Right cardiac atrium (tissue), 5 donors: ENCODE results near the gene COX6A2. TPM values are rescaled to one million over a fixed set of nuclear protein-coding genes. Genes with fewer than 3 reads are reported as not detected.

Source experiments
- ATAC-seq, 2 donors: fragments of 200-7000 bp; cut with Tn5 transposase; one replicate each; pipeline versions ENCODE4 v1.8.0 to v1.9.1; 2020; ENCODE audit warnings: moderate library complexity in 2 of 2, mild to moderate bottlenecking in 1 of 2
- DNase-seq, 3 donors: peaks; one replicate each; pipeline ENCODE4 v3.0.0-alpha.2; 2020
- H3K27ac ChIP-seq: one replicate; pipeline ENCODE4 v1.5.1; 2013; ENCODE audit warnings: mild to moderate bottlenecking, low read length, control low read depth, moderate library complexity
- H3K27me3 ChIP-seq: one replicate; pipeline ENCODE4 v1.6.1; 2013; ENCODE audit not compliant: control insufficient read depth, insufficient read depth
- H3K4me1 ChIP-seq: one replicate; pipeline ENCODE4 v1.6.1; 2013; ENCODE audit warnings: low read length; ENCODE audit not compliant: control insufficient read depth, insufficient read depth
- H3K4me3 ChIP-seq: one replicate; pipeline ENCODE4 v1.5.1; 2013; ENCODE audit warnings: low read length, control low read depth
- H3K9me3 ChIP-seq: one replicate; pipeline ENCODE4 v1.6.1; 2013; ENCODE audit warnings: low read length; ENCODE audit not compliant: control insufficient read depth
- WGBS: extraction: QIAGEN DNeasy Blood & Tissue Kit; methylation state at CpG from one replicate; pipeline ENCODE4 v1.1.7; 2013; 5-methylcytosine and 5-hydroxymethylcytosine counted together
- intact Hi-C, 4 donors: fragments of 100-400 bp; cut with DNase I; formaldehyde crosslinking; loops; one replicate each; pipeline versions ENCODE4 v1.11.0 to v1.14.0; 2022 to 2023
- polyA plus RNA-seq: library from polyadenylated mRNA; stranded (reverse); fragments of 200-250 nt; gene quantifications from one replicate; pipeline ENCODE4 v1.2.3, GENCODE V29; 2013
- total RNA-seq, 4 donors: library from RNA; stranded (reverse); fragmentation: NEBNext Ultra II Directional; extraction: Animal tissue kit (Norgen Biotek cat#: 25700); gene quantifications; one replicate each; pipeline ENCODE4 v1.2.1, GENCODE V29; 2021
- donor health status: healthy with polysubstance abuse.
- donor health status: DM: no; HTN: yes; CAD: no.
- donor health status: DM: no; HTN: no; CAD: no.
- donor health status: DM: no; HTN: yes; CAD: no; lungs with severe emphysema.
- donor health status: DM: yes; HTN: yes; CAD: no.

The COX6A2 gene
- total and polyA plus RNA-seq, 5 donors, result 574 to 4,696 (median 1,072) TPM

- Histone ChIP-seq H3K9me3 (no peaks in the 10 kb centered on the region), H3K27me3 (no peaks in the 10 kb centered on the region), H3K4me3 (no peak overlapping the region), H3K27ac (no peak overlapping the region), H3K4me1 (no peaks in the 10 kb centered on the region)
- intact Hi-C loops, result no loop called here
- 52% methylated on average over 6 of the region's 6 CpGs for WGBS
- DNase-seq (no peak), ATAC-seq (no peak)
These were observed 41.8 kb downstream of the COX6A2 start for GRCh38 chr16:31386157-31386984.

- no peaks in the 10 kb centered on the region for H3K27me3 ChIP-seq
- ATAC-seq, result no peak
These were observed 42.5 kb downstream of the COX6A2 start for GRCh38 chr16:31385680-31386079.

GRCh38 chr16:31382485-31383161 lies 45.5 kb downstream of the COX6A2 start:
- no peak overlapping the region for H3K4me3 ChIP-seq
- H3K27me3 ChIP-seq, result no peaks in the 10 kb centered on the region
- 22% methylated on average over 14 of the region's 14 CpGs for WGBS
- H3K27ac ChIP-seq, result no peak overlapping the region
- H3K4me1 ChIP-seq, result no peaks in the 10 kb centered on the region
- intact Hi-C loops, result no loop called here
- peak; percentile 59 to 85 (median 83) for DNase-seq
- H3K9me3 ChIP-seq, result no peaks in the 10 kb centered on the region
- ATAC-seq, result peak; percentile 72 to 77

More at GRCh38 chr16:31385680-31386079, 42.5 kb downstream of the COX6A2 start:
- Histone ChIP-seq H3K27ac (no peak overlapping the region), H3K4me3 (no peak overlapping the region), H3K9me3 (no peaks in the 10 kb centered on the region), H3K4me1 (no peaks in the 10 kb centered on the region)
- intact Hi-C loops, result no loop called here
- 83% methylated on average over 4 of the region's 4 CpGs for WGBS
- no peak for DNase-seq

- DNase-seq (no peak), ATAC-seq (peak in 1 of 2 donors; percentile 35)
- Histone ChIP-seq H3K27ac (no peak overlapping the region), H3K27me3 (no peaks in the 10 kb centered on the region), H3K4me3 (no peak overlapping the region), H3K9me3 (no peaks in the 10 kb centered on the region), H3K4me1 (no peaks in the 10 kb centered on the region)
- intact Hi-C loops, result no loop called here
- WGBS, result 68% methylated on average over 12 of the region's 12 CpGs
These were observed 48.0 kb downstream of the COX6A2 start for GRCh38 chr16:31380201-31380600.

Other genes with a start within 250 kb of the COX6A2 start
- gene FUS, start 248.2 kb downstream of the COX6A2 start, total RNA-seq, result 100 to 1,000 TPM; 112 to 172 (median 138) TPM
- 153 TPM for gene FUS, start 248.2 kb downstream of the COX6A2 start, polyA plus RNA-seq
- 10 to 100 TPM in 1 of 4 donors, 1 to 10 TPM in 3; 6.6 to 13.2 (median 8.2) TPM for gene PYCARD, start 225.6 kb downstream of the COX6A2 start, total RNA-seq
- gene PYCARD, start 225.6 kb downstream of the COX6A2 start, polyA plus RNA-seq, result 8.0 TPM
- gene TRIM72, start 214.2 kb downstream of the COX6A2 start, total RNA-seq, result under 1 TPM in 3 of 4 donors, not detected in 1; 0.03 to 0.31 (median 0.14) TPM
- gene TRIM72, start 214.2 kb downstream of the COX6A2 start, polyA plus RNA-seq, result 0.11 TPM
- gene PYDC1, start 211.2 kb downstream of the COX6A2 start, total RNA-seq, result not detected
- 0.23 TPM for gene PYDC1, start 211.2 kb downstream of the COX6A2 start, polyA plus RNA-seq
- 10 to 100 TPM in 2 of 4 donors, 1 to 10 TPM in 2; 7.6 to 13.8 (median 11.0) TPM for gene ITGAM, start 168.4 kb downstream of the COX6A2 start, total RNA-seq
- gene ITGAM, start 168.4 kb downstream of the COX6A2 start, polyA plus RNA-seq, result 3.7 TPM
- 1 to 10 TPM; 1.6 to 2.1 (median 1.9) TPM for gene ITGAX, start 73.2 kb downstream of the COX6A2 start, total RNA-seq
- 1.1 TPM for gene ITGAX, start 73.2 kb downstream of the COX6A2 start, polyA plus RNA-seq
- gene ITGAD, start 35.0 kb downstream of the COX6A2 start, total RNA-seq, result not detected
- gene ITGAD, start 35.0 kb downstream of the COX6A2 start, polyA plus RNA-seq, result not detected
- gene ZNF843, start 14.4 kb upstream of the COX6A2 start, total RNA-seq, result 1 to 10 TPM; 2.1 to 4.2 (median 3.1) TPM
- 1.8 TPM for gene ZNF843, start 14.4 kb upstream of the COX6A2 start, polyA plus RNA-seq
- gene ARMC5, start 31.1 kb upstream of the COX6A2 start, total RNA-seq, result 1 to 10 TPM; 6.8 to 9.0 (median 7.7) TPM
- 8.5 TPM for gene ARMC5, start 31.1 kb upstream of the COX6A2 start, polyA plus RNA-seq
- 10 to 100 TPM; 36.3 to 87.6 (median 55.1) TPM for gene TGFB1I1, start 43.8 kb upstream of the COX6A2 start, total RNA-seq
- gene TGFB1I1, start 43.8 kb upstream of the COX6A2 start, polyA plus RNA-seq, result 33.2 TPM
- gene SLC5A2, start 54.8 kb upstream of the COX6A2 start, total RNA-seq, result not detected
- gene SLC5A2, start 54.8 kb upstream of the COX6A2 start, polyA plus RNA-seq, result 1.2 TPM
- 10 to 100 TPM; 26.9 to 40.8 (median 28.7) TPM for gene RUSF1, start 80.0 kb upstream of the COX6A2 start, total RNA-seq
- 38.9 TPM for gene RUSF1, start 80.0 kb upstream of the COX6A2 start, polyA plus RNA-seq
- not detected for gene AHSP, start 99.5 kb upstream of the COX6A2 start, total RNA-seq
- gene AHSP, start 99.5 kb upstream of the COX6A2 start, polyA plus RNA-seq, result not detected